HCT116 (cell line): ENCODE results near the gene GNGT1. TPM values are rescaled to one million over a fixed set of nuclear protein-coding genes. Genes with fewer than 3 reads are reported as not detected.

ENCODE experiments used
- ATAC-seq: fragments of 200-7000 bp; cut with Tn5 transposase; 2 replicates; pipeline ENCODE4 v1.9.1; 2020; ENCODE audit warnings: mild to moderate bottlenecking, moderate library complexity
- BruUV-seq: library from RNA; stranded (reverse); fragments of 400-500 nt; replicated peaks from 2 replicates; lab custom pipeline; 2021; lab: Mats Ljungman, UMichigan
- CTCF ChIA-PET: fragments of 300-600 bp; sonication (Branson Sonifier 250); formaldehyde crosslinking; loops from one replicate; lab custom pipeline; 2021; ENCODE audit warnings: antibody characterized with exemption; lab: Charles Lee
- POLR2A ChIA-PET: fragments of 300-600, 350-600 bp; sonication (Branson Sonifier 250); formaldehyde crosslinking; loops from one replicate; lab custom pipeline; 2021; ENCODE audit warnings: antibody characterized with exemption; lab: Charles Lee
- RAD21 ChIA-PET, 2 experiments: fragments of 300-600 bp; sonication (Branson Sonifier 250); formaldehyde crosslinking; loops; one replicate each; lab custom pipeline; 2023; ENCODE audit warnings: low total read pairs in 2 of 2; ENCODE audit not compliant: uncharacterized antibody in 2 of 2, unreplicated experiment in 2 of 2, low non-redundant PET in 1 of 2; lab: Charles Lee
- DNase-seq: peaks from one replicate; pipeline ENCODE4 v3.0.0-alpha.2; 2010; ENCODE audit warnings: low read depth, low spot score
- H2AFZ ChIP-seq: fragments of 200-600 bp; shearing (Covaris generic), sonication (generic); 2 replicates; pipeline ENCODE4 v1.6.1; 2017; ENCODE audit warnings: low read depth, mixed run types, mixed read lengths, antibody characterized with exemption, low read length; ENCODE audit not compliant: poor library complexity, severe bottlenecking
- H3K27ac ChIP-seq: 2 replicates; pipeline ENCODE4 v1.5.1; 2012; ENCODE audit warnings: low read depth, low read length
- H3K27me3 ChIP-seq: fragments of 200-600 bp; sonication (generic); 2 replicates; pipeline ENCODE4 v1.6.1; 2016; ENCODE audit warnings: mixed run types, low read length, mixed read lengths; ENCODE audit not compliant: insufficient read depth
- H3K36me3 ChIP-seq, 2 experiments: fragments of 200-500 bp in 1 of 2; fragments of 200-600 bp in 1 of 2; sonication (Bioruptor generic) in 1 of 2; sonication (generic) in 1 of 2; 2 replicates each; pipeline versions ENCODE4 v1.5.1 to v1.6.1; 2014 to 2016; ENCODE audit warnings: low read length in 2 of 2, inconsistent platforms in 1 of 2, mixed read lengths in 1 of 2, mixed run types in 1 of 2; ENCODE audit not compliant: insufficient read depth in 2 of 2, control insufficient read depth in 1 of 2
- H3K4me1 ChIP-seq, 2 experiments: fragments of 200-600 bp in 1 of 2; sonication (generic) in 1 of 2; 2 replicates each; pipeline versions ENCODE4 v1.5.1 to v1.6.1; 2012 to 2017; ENCODE audit warnings: low read length in 2 of 2, inconsistent platforms in 1 of 2, mild to moderate bottlenecking in 1 of 2, mixed read lengths in 1 of 2, mixed run types in 1 of 2, moderate library complexity in 1 of 2; ENCODE audit not compliant: insufficient read depth in 2 of 2, control insufficient read depth in 1 of 2
- H3K4me2 ChIP-seq: fragments of 200-600 bp; sonication (generic); 2 replicates; pipeline ENCODE4 v1.6.1; 2017; ENCODE audit warnings: mixed run types, low read length, mixed read lengths
- H3K4me3 ChIP-seq, 2 experiments: fragments of 200-600 bp in 1 of 2; sonication (generic) in 1 of 2; replicated peaks in 1 of 2; 2 replicates each; pipeline ENCODE4 v1.5.1; 2011 to 2016; ENCODE audit warnings: low read length in 2 of 2, control low read depth in 1 of 2, low read depth in 1 of 2, mild to moderate bottlenecking in 1 of 2, mixed read lengths in 1 of 2, mixed run types in 1 of 2
- H3K79me2 ChIP-seq: fragments of 200-600 bp; sonication (generic); 2 replicates; pipeline ENCODE4 v1.6.1; 2017; ENCODE audit warnings: mild to moderate bottlenecking, mixed run types, low read length, moderate library complexity, mixed read lengths; ENCODE audit not compliant: insufficient read depth
- H3K9ac ChIP-seq: fragments of 200-600 bp; sonication (generic); 2 replicates; pipeline ENCODE4 v1.6.1; 2016; ENCODE audit warnings: low read length, mixed read lengths
- H3K9me2 ChIP-seq: fragments of 200-600 bp; sonication (generic), shearing (Covaris generic); 2 replicates; pipeline ENCODE4 v1.6.1; 2017; ENCODE audit warnings: mixed run types, mild to moderate bottlenecking, moderate library complexity; ENCODE audit not compliant: insufficient read depth
- H3K9me3 ChIP-seq, 2 experiments: fragments of 200-500 bp in 1 of 2; fragments of 200-600 bp in 1 of 2; sonication (Bioruptor generic) in 1 of 2; sonication (generic) in 1 of 2; 2 replicates each; pipeline ENCODE4 v1.6.1; 2014 to 2017; ENCODE audit warnings: low read length in 2 of 2, mixed read lengths in 2 of 2, inconsistent platforms in 1 of 2, low read depth in 1 of 2, mild to moderate bottlenecking in 1 of 2, mixed run types in 1 of 2, moderate library complexity in 1 of 2; ENCODE audit not compliant: control insufficient read depth in 1 of 2, insufficient read depth in 1 of 2
- H4K20me1 ChIP-seq: fragments of 200-600 bp; sonication (generic), shearing (Covaris generic); 2 replicates; pipeline ENCODE4 v1.6.1; 2017; ENCODE audit warnings: mixed run types, mild to moderate bottlenecking, moderate library complexity; ENCODE audit not compliant: insufficient read depth
- RAD21 ChIP-seq: IDR thresholded peaks from 2 replicates; pipeline ENCODE4 v1.6.1; 2012; ENCODE audit warnings: low read depth, mild to moderate bottlenecking
- YY1 ChIP-seq: IDR thresholded peaks from 2 replicates; pipeline ENCODE4 v1.6.1; 2011; ENCODE audit warnings: low read length, low read depth, moderate library complexity, mild to moderate bottlenecking; ENCODE audit not compliant: insufficient replicate concordance; ENCODE audit errors: extremely low read depth
- intact Hi-C: fragments of 100-400 bp; cut with micrococcal nuclease; formaldehyde crosslinking; loops from 2 replicates; pipeline ENCODE4 v1.10.0; 2022
- total RNA-seq: library from RNA; stranded (reverse); gene quantifications from one replicate; pipeline ENCODE4 v1.2.1, GENCODE V29; 2021; ENCODE audit not compliant: unreplicated experiment
- TF ChIP-seq, protein P1 (sequence below), 3 experiments: fragments of 200-600 bp in 1 of 3; sonication (generic) in 1 of 3; IDR thresholded peaks in 2 of 3; conservative IDR thresholded peaks in 1 of 3; 2 replicates each; pipeline ENCODE4 v1.5.1; 2012 to 2017; ENCODE audit warnings: low read depth in 2 of 3, low read length in 2 of 3, antibody characterized with exemption in 1 of 3, borderline replicate concordance in 1 of 3, control low read depth in 1 of 3, mild to moderate bottlenecking in 1 of 3, mixed read lengths in 1 of 3, mixed run types in 1 of 3, moderate library complexity in 1 of 3; ENCODE audit not compliant: insufficient read depth in 1 of 3

The GNGT1 gene
- total RNA-seq, 1 experiment from 2014 or later: 0.91 TPM

DNA sequence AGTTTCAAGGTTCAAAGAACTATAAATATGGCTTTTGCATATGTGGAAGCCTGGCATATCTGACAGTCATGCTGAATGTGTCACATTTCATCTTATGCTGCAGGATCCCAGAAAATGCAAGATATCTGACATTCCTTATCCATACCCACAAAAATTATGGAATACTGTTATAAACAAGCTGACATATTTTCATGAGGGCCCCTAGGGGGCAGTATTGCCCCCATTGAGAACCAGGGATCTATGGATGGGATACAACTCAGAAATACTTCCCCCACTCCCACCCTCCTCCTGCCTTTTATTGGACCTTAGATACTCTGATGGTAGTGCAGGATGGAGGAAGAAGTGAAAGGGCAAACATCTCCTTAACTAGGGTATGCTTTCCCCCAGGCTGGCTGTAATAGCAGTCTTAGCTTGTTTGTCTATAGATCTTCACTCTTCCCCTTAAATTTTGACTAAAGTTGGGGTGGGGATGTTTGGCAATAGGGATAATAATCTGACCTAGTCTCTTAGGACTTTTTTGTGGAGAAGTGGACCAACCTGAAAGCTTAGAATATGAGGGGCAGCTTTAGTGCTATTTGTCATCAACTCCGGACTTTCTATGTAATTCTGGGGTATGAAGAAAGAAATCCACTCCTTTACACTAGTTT, 3.5 kb upstream of the GNGT1 start:
- POLR2A ChIA-PET: no interaction called here
- Histone ChIP-seq H3K36me3 (no peaks in the 10 kb centered on the region), H3K27me3 (no peaks in the 10 kb centered on the region; the same call in 1 of the 2 replicates), H2AFZ (no peak overlapping the region), H4K20me1 (no peaks in the 10 kb centered on the region), H3K9ac (no peak overlapping the region), H3K4me3 (no peak overlapping the region), H3K79me2 (no peaks in the 10 kb centered on the region), H3K4me1 (no peaks in the 10 kb centered on the region), H3K9me2 (no peaks in the 10 kb centered on the region), H3K9me3 (no peaks in the 10 kb centered on the region), H3K4me2 (no peak overlapping the region), H3K27ac (no peak overlapping the region)
- peak; percentile 66 for TF ChIP-seq RAD21
- no peak for TF ChIP-seq YY1
- TF ChIP-seq, protein P1, sequence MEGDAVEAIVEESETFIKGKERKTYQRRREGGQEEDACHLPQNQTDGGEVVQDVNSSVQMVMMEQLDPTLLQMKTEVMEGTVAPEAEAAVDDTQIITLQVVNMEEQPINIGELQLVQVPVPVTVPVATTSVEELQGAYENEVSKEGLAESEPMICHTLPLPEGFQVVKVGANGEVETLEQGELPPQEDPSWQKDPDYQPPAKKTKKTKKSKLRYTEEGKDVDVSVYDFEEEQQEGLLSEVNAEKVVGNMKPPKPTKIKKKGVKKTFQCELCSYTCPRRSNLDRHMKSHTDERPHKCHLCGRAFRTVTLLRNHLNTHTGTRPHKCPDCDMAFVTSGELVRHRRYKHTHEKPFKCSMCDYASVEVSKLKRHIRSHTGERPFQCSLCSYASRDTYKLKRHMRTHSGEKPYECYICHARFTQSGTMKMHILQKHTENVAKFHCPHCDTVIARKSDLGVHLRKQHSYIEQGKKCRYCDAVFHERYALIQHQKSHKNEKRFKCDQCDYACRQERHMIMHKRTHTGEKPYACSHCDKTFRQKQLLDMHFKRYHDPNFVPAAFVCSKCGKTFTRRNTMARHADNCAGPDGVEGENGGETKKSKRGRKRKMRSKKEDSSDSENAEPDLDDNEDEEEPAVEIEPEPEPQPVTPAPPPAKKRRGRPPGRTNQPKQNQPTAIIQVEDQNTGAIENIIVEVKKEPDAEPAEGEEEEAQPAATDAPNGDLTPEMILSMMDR (IDR thresholded peaks at IDR 0.05 in 2 of 3, conservative IDR thresholded peaks at IDR 0.05 in 1 of 3; ENCODE audit: borderline replicate concordance in 1 of 3, insufficient read depth in 1 of 3, low read depth in 2 of 3, low read length in 2 of 3): peak; percentile 33 to 90 (median 81); a peak in 5 of 6 replicates
- DNase-seq (peak; percentile 32), ATAC-seq (peak; percentile 83)
- CTCF ChIA-PET: interaction anchor here (0.6 to 1.7 kb wide), 11 partner anchors 11 to 386 kb away, joined by 3 to 11 read pairs (median 4); no protein-coding TSS in a partner anchor
- BruUV-seq: no TSS peak
- RAD21 ChIA-PET: interaction anchor here in 1 of 2 experiments (1.2 kb wide), 1 partner anchor 185 kb away, joined by 4 read pairs; no protein-coding TSS in a partner anchor
- intact Hi-C loops: loop anchor here (2.0 to 5.0 kb wide), 3 partner anchors 184 to 374 kb away; no protein-coding TSS in a partner anchor
